ENCODE measurements around the gene GNL1.
"Not testable (repeated sequence)": the region's sequence is repeated elsewhere in the genome, so short reads cannot be mapped to it uniquely, and the experiment has no call there.

The GNL1 gene

DNA sequence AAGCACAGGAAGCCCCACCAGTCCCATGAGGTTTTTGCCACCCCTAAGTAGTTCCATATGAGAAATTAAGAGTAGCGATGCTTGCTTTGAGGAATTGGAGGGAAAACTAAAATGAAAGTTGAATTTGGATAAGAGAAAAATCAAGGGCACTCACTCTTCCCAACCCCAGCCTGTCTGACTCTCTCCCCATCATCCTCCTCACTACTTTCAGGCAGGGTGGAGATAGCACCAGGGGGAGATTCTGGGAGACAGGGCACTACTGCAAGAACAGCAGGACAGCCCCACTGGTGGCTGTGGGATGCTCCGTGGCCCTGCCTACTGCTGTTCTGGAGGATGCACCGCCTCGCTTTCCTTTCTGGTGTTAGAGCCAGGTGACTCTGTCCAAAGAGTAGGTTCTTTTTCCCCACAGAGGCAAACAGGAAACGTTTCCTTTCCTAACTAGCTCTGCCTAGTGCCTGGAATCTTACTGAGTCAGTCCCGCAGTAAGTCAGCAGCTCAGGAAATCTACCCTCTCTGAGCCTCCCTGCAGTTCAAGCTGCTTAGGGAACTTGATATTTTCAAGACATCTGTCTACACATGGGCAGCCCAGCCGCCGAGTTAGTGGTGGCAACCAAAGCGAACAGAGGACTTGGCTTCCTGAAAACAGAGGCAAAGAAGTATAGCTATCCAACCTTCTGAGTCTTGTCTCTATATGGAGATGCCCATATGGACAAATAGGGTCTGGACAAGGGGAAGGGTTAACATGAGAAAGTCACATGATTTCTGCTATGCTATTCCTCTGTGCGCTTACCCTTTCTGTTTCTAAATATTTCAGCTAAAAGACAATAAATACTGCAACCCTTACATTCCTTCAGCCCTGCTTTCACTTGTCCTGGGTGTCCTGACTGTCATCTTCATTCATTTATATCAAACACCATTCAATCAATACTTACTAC, 55.6 kb downstream of the GNL1 start:
- no peak for DNase-seq (ENCODE audit: low read depth in 2 of 2)

GRCh38 chr6:30498705-30499104, 57.6 kb downstream of the GNL1 start:
- DNase-seq (ENCODE audit: low read depth in 2 of 2), result not testable (repeated sequence)

GRCh38 chr6:30497714-30498113, 58.6 kb downstream of the GNL1 start:
- no peak for DNase-seq (ENCODE audit: low read depth in 2 of 2)

DNA sequence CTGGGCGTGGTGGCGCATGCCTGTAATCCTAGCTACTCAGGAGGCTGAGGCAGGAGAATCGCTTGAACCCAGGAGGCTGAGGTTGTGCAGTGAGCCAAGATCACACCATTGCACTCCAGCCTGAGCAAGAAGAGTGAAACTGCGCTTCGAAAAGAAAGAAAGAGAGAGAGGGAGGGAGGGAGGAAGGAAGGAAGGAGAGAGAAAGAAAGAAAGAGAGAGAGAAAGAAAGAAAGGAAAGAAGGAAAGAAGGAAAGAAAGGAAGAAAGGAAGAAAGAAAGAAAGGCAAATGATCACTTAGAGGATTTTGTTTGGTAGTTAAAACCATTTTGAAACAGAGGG, 59.1 kb downstream of the GNL1 start:
- not testable (repeated sequence) for DNase-seq (ENCODE audit: low read depth in 2 of 2)

DNA sequence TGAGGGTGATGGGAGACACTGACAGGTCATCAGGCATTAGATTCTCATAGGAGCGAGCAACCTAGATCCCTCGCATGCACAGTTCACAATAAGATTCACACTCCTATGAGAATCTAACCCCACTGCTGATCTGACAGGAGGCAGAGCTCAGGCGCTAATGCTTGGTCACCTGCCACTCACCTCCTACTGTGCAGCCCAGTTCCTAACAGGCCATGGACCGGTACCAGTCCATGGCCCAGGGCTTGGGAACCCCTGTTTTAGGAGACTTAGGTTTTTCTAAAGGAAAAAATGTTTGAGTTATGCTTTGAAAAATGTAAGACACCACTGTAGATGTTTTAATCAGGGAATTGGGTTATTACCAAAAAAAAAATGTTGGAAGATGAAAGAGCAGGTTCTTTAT, 60.3 kb downstream of the GNL1 start:
- DNase-seq (ENCODE audit: low read depth in 2 of 2), result no peak

GRCh38 chr6:30495060-30495459, 61.2 kb downstream of the GNL1 start:
- DNase-seq (ENCODE audit: low read depth in 2 of 2), result not testable (repeated sequence)

GRCh38 chr6:30494291-30494861, 61.9 kb downstream of the GNL1 start:
- DNase-seq (ENCODE audit: low read depth in 2 of 2), result no peak

DNA sequence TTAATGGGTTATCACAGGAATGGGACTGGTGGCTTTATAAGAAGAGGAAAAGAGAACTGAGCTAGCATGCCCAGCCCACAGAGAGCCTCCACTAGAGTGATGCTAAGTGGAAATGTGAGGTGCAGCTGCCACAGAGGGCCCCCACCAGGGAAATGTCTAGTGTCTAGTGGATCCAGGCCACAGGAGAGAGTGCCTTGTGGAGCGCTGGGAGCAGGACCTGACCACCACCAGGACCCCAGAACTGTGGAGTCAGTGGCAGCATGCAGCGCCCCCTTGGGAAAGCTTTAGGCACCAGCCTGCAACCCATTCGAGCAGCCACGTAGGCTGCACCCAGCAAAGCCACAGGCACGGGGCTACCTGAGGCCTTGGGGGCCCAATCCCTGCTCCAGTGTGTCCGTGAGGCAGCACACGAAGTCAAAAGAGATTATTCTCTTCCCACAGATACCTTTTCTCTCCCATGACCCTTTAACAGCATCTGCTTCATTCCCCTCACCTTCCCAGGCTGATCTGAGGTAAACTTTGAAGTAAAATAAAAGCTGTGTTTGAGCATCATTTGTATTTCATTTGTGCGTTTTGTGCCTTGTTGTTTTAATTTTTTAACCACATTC, 62.5 kb downstream of the GNL1 start:
- no peak for DNase-seq (ENCODE audit: low read depth in 2 of 2)

DNA sequence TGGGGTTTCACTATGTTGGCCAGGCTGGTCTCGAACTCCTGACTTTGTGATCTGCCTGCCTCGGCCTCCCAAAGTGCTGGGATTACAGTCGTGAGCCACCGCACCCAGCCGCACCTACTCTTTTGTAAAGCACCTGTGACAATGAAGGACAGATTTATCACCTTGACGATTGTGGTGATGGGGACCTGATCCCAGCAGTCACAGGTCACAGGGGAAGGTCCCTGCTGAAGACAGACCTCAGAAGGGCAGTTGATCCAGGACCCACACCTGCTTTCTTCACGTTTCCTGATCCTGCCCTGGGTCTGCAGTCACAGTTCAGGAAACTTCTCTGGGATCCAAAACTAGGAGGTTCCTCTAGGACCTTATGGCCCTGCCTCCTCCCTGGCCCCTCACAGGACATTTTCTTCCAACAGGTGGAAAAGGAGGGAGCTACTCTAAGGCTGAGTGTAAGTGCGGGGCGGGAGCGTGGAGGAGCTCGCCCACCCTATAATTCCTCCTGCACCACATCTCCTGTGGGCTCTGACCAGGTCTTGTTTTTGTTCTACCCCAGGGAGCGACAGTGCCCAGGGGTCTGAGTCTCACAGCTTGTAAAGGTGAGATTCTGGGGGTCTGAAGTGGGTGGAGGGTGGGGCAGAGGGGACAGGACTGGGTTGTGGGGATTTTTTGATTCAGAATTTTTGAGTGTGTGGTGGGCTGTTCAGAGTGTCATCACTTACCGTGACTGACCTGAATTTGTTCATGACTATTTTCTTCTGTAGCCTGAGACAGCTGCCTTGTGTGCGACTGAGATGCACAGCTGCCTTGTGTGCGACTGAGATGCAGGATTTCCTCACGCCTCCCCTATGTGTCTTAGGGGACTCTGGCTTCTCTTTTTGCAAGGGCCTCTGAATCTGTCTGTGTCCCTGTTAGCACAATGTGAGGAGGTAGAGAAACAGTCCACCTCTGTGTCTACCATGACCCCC, 64.0 kb downstream of the GNL1 start:
- no peak for DNase-seq (ENCODE audit: low read depth in 2 of 2)

All from stimulated activated CD8-positive, alpha-beta memory T cell treated with anti-CD3 and anti-CD28 coated beads, Interleukin-2, amount 100 ng/mL, for 1 hour (primary cell).